ENCODE measurements around the gene RTTN.

RTTN gene

DNA sequence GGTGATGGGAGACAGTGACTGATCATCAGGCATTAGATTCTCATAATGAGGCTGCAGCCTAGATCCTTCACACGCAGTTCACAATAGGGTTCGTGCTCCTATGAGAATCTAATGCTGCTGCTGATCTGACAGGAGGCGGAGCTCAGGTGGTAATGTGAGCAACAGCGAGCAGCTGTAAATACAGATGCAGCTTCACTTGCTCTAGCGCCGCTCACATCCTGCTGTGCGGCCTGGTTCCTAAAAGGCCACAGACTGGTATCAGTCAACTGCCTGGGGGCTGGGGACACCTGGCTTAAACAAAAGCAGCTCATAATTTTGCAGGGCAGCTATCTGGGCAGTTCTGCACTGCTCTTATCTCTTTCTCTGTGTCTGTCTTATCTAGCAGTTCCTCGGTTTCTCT, 237.4 kb downstream of the RTTN start:
- no peak for DNase-seq
- in situ Hi-C loops (cut with HindIII; ENCODE audit: low pct_ligation_motif_present, low pct_unique_long_range_greater_than_20kb, low sequenced_read_pairs) = no loop called here

DNA sequence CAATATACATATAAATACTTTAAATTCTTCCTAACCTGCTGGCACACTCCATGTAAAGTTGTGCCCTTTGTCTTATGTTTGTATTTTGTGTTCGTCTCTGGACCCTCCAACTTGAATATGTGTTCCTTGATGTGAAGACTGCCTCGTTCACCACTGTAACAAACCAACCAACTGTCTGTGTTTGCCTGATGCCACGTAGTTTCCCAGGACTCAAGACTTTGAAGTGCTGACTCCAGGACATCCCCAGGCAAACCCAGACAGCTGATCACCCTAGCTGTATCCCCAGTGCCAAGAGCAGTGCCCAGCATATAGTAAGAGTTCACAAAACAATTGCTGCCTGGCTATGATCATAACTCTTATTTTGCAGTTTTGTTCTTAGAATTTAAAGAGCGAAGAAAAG, 242.3 kb downstream of the RTTN start:
- in situ Hi-C loops (cut with HindIII; ENCODE audit: low pct_ligation_motif_present, low pct_unique_long_range_greater_than_20kb, low sequenced_read_pairs) = no loop called here
- DNase-seq = no peak

DNA sequence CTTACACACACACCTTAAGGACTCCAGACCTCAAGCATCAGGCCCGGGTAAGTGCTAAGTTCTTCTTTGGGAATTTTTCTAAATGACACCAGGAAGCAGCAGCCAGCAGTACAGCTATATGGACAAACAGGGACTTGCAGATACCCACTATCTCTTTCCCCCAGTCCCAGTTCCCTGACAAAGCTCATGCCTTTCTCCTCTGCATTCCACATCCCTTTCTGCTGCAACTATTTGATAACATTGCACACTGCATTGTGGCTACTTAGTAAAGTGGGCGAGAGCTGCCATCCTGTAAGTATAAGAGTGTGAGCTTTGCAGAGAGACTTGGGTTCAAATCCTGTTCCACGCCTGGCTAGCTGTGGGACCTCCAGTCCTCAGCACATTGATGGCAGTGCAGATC, 243.8 kb downstream of the RTTN start:
- DNase-seq = no peak
- in situ Hi-C loops (cut with HindIII; ENCODE audit: low pct_ligation_motif_present, low pct_unique_long_range_greater_than_20kb, low sequenced_read_pairs) = no loop called here

DNA sequence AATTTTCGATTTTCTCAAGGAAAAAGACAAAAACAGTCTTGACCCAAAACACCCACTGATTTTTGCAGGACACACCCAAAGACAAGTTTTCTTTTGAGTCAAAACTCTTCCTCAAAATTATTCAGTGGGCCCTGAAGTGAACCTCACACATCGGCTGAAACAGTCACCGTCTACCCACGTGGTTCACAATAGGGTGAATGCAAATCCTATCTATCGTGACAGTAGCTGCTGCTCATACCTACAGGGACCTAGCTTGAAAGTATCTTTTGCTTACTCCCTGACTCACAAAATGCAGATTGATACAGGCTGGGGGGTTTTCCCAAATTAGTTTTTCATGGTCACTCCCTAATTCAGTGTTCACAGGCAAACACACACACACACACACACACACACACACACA, 247.1 kb downstream of the RTTN start:
- no peak for DNase-seq
- in situ Hi-C loops (cut with HindIII; ENCODE audit: low pct_ligation_motif_present, low pct_unique_long_range_greater_than_20kb, low sequenced_read_pairs) = no loop called here

DNA sequence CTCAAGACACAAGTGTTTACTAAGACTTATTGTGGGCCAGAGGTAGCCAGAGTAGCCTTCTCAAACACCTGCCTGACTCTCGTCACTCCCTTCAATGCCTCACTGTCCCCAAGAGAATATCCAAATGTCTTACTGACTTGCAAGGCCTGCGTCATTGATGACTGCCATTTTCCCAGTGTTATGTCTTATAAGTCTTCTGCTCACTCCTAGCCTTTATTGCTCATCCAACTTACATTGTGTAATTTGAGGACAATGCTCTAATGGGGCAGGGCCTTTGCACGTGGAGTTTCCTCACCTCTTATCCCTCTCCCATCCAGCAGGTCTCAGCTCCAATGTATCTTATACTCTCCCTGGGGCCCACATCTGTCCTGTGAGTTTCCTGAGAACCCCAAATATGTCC, 247.7 kb downstream of the RTTN start:
- DNase-seq = no peak
- in situ Hi-C loops (cut with HindIII; ENCODE audit: low pct_ligation_motif_present, low pct_unique_long_range_greater_than_20kb, low sequenced_read_pairs) = no loop called here

DNA sequence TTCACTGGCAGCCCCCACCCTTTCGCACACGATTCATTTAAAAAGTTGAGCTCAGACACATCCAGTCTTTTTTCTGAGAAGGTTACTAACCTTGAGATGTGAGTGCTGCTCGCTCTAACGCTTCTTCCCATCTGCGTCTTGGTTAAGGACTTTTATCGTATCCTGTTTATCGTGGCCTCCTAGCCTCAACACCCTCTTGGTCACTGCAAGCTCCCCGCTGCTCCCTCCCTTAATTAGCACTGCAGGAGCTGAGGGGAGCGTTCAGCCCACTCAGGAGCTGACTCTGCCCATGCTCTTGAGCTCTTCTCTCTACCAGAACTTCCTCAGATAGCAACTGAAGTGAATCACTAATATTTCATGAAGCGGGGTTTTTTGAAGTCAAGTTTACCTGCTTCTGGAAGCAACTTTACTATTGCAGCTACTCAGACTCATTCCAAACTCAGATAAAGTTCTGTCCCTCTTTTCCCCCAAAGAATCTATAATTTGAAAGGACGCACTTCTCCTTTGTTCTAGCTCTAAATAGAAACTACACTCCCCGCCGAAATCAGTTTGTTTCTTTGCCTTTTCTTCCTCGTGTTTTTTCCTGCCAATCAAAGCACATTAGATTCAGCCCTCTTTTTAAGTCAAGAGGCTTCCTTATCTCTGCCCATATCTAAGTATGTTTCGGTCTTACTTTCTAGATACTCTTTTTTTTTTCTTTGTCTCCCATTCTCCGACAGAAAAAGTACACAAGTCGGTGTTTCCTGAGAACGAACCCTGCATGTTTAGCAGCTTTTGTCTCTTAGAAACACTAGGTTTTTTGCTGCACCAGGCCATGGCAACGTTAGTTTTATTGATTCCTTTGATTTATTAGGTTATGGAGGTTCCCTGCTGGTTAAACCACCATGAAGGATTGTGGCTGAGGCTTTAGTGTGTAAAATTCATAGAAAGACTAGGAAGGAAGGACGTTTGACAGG, 248.5 kb downstream of the RTTN start:
- no peak for DNase-seq
- in situ Hi-C loops (cut with HindIII; ENCODE audit: low pct_ligation_motif_present, low pct_unique_long_range_greater_than_20kb, low sequenced_read_pairs) = no loop called here

DNA sequence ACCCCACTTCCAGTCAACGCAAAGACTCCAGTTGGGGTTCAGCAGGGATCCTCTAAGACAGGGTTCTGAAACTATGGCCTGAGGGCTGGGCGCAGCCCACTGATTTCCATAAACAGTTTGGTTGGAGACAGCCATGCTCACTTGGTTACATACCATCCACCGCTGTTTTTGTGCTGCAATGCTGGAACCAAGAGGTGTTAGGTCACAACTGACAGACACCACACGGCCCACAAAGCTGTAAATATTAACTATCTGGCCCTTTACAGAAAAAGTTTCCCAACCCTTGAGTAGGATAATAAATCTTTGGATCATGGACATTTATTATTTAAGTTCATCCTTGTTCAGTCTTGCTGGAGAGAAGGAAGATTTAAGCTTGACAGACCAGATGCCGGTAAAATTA, 249.4 kb downstream of the RTTN start:
- no peak for DNase-seq
- in situ Hi-C loops (cut with HindIII; ENCODE audit: low pct_ligation_motif_present, low pct_unique_long_range_greater_than_20kb, low sequenced_read_pairs) = no loop called here

DNA sequence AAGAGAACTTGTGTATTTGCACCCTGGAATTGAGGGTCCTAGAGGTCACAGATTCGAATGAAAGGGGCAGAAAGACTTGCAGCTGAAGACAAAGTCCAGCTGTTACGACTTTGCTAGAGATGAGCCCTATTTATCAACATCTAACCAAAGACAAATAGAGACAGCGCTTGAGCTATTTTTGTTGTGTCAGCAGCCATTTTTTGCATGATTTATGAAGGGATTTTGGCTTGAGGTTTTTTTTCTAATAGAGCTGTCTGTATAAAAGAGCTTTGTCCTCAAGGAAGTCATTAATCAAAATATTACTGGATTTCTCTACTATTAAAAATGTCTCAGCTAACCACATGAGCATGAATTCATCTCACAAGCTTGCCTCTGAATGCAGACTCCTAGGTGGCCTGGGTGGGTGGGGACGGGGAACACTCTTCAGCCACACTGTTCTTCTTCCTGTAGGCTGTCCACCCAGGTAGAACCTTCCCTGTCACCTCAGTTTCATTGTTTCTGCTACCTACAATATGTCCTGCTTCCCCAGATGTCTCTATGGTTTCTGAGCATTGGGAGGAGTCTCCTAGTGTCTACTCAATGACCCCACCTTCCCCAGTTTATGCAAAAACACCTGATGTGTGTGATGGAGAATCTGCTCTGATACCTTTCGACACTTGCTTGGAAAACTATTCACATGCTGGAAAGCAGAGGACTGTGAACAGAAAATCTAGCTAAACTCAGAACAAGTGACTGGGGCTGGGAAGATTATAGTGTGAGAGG, 250.6 kb downstream of the RTTN start:
- in situ Hi-C loops (cut with HindIII; ENCODE audit: low pct_ligation_motif_present, low pct_unique_long_range_greater_than_20kb, low sequenced_read_pairs) = no loop called here
- no peak for DNase-seq

DNA sequence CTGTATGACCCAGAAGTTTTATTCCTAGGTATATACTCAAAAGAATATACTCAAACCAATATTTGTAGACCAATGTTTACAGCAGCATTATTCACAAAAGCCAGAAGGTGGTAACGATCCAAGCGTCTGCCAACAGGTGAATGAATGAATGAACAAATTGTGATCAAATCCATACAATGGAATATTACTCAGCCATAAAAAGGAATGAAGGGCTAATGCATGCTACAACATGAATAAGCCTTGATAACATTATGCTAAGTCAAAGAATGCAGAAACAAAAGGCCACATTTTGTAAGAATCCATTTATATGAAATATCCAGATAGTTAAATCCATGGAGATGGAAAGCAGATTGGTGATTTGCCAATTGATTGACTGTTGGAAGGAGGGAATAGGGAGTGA, 252.3 kb downstream of the RTTN start:
- DNase-seq = no peak
- in situ Hi-C loops (cut with HindIII; ENCODE audit: low pct_ligation_motif_present, low pct_unique_long_range_greater_than_20kb, low sequenced_read_pairs) = no loop called here

Measured in ACHN (cell line).